K562 (cell line): Measurements from ENCODE around the gene SEPTIN6. TPM values are rescaled to one million over a fixed set of nuclear protein-coding genes. Genes with fewer than 3 reads are reported as not detected.

ENCODE experiments used
- ATAC-seq: fragments of 200-7000 bp; cut with Tn5 transposase; 3 replicates; pipeline ENCODE4 v1.9.1; 2020; ENCODE audit warnings: moderate library complexity
- BruUV-seq: library from RNA; stranded (reverse); fragments of 400-500 nt; replicated peaks from 2 replicates; lab custom pipeline; 2021; lab: Mats Ljungman, UMichigan
- CTCF ChIA-PET: fragments of 300-600 bp; formaldehyde crosslinking; extraction: SDS; loops from one replicate; lab custom pipeline; 2021; ENCODE audit warnings: low intra/inter-chr PET ratio; lab: Yijun Ruan, JAX
- POLR2A ChIA-PET: fragments of 300-600, 350-650 bp; sonication (Branson Sonifier 250); formaldehyde crosslinking; extraction: SDS; loops from one replicate; lab custom pipeline; 2021; ENCODE audit warnings: antibody characterized with exemption, inconsistent platforms; lab: Yijun Ruan, JAX
- DNase-seq, 4 experiments: peaks; one replicate each; pipeline versions ENCODE4 v3.0.0 to v3.0.0-alpha.2; 2011 to 2018; ENCODE audit warnings: low spot score in 3 of 4, mixed read lengths in 3 of 4; ENCODE audit errors: extremely low read depth in 1 of 4
- FAIRE-seq: peaks from 2 replicates; lab custom pipeline; 2011; peaks lifted over from hg19 to GRCh38; lab: Jason Lieb, UNC
- H2AFZ ChIP-seq: 2 replicates; pipeline ENCODE4 v1.6.0; 2011; ENCODE audit warnings: low read depth, low read length, control low read depth, inconsistent platforms
- H3K27ac ChIP-seq: fragments of 200-600 bp; 3 replicates; pipeline ENCODE4 v1.8.0; 2011; ENCODE audit warnings: low read depth, mild to moderate bottlenecking, control low read depth, inconsistent platforms, low read length, moderate library complexity, mixed read lengths; ENCODE audit errors: extremely low read depth
- H3K27me3 ChIP-seq, 2 experiments: fragments of 300-600 bp in 1 of 2; 2 replicates in 1 of 2; 3 replicates in 1 of 2; pipeline versions ENCODE4 v1.6.0 to v1.8.0; 2011; ENCODE audit warnings: inconsistent platforms in 2 of 2, low read length in 2 of 2, mild to moderate bottlenecking in 1 of 2, mixed read lengths in 1 of 2, moderate library complexity in 1 of 2; ENCODE audit not compliant: control insufficient read depth in 2 of 2, insufficient read depth in 2 of 2
- H3K36me3 ChIP-seq: fragments of 300-600 bp; 3 replicates; pipeline ENCODE4 v1.8.0; 2011; ENCODE audit warnings: mild to moderate bottlenecking, low read length, inconsistent platforms; ENCODE audit not compliant: control insufficient read depth, insufficient read depth
- H3K4me1 ChIP-seq, 2 experiments: fragments of 200-600 bp in 1 of 2; replicated peaks in 1 of 2; 2 replicates in 1 of 2; 3 replicates in 1 of 2; pipeline versions ENCODE4 v1.5.1 to v1.8.0; 2011; ENCODE audit warnings: inconsistent platforms in 2 of 2, low read length in 2 of 2, mild to moderate bottlenecking in 1 of 2, mixed read lengths in 1 of 2, moderate library complexity in 1 of 2; ENCODE audit not compliant: control insufficient read depth in 2 of 2, insufficient read depth in 2 of 2
- H3K4me2 ChIP-seq: 2 replicates; pipeline ENCODE4 v1.6.1; 2011; ENCODE audit warnings: low read length, control low read depth, inconsistent platforms, mixed read lengths; ENCODE audit not compliant: insufficient read depth
- H3K4me3 ChIP-seq: fragments of 200-600 bp; sonication (generic), shearing (Covaris generic); 2 replicates; pipeline ENCODE4 v1.5.1; 2016; ENCODE audit warnings: control low read depth, inconsistent platforms
- H3K79me2 ChIP-seq: fragments of 200-600 bp; 3 replicates; pipeline ENCODE4 v1.8.0; 2011; ENCODE audit warnings: low read length, inconsistent platforms; ENCODE audit not compliant: control insufficient read depth, insufficient read depth
- H3K9ac ChIP-seq, 2 experiments: 2 replicates each; pipeline versions ENCODE4 v1.6.0 to v1.6.1; 2011; ENCODE audit warnings: low read depth in 2 of 2, low read length in 2 of 2, control low read depth in 1 of 2, inconsistent platforms in 1 of 2, mild to moderate bottlenecking in 1 of 2, mixed read lengths in 1 of 2; ENCODE audit not compliant: insufficient read depth in 1 of 2
- H3K9me1 ChIP-seq: one replicate; pipeline ENCODE4 v1.6.0; 2011; ENCODE audit warnings: inconsistent platforms, mild to moderate bottlenecking, low read length, moderate library complexity; ENCODE audit not compliant: control insufficient read depth, insufficient read depth
- H3K9me3 ChIP-seq: replicated peaks from 2 replicates; pipeline ENCODE4 v1.5.1; 2011; ENCODE audit warnings: low read depth, low read length, inconsistent platforms; ENCODE audit not compliant: control insufficient read depth, insufficient read depth
- H4K20me1 ChIP-seq: replicated peaks from 2 replicates; pipeline ENCODE4 v1.6.1; 2011; ENCODE audit warnings: low read length, inconsistent platforms, mixed read lengths; ENCODE audit not compliant: control insufficient read depth, insufficient read depth
- EZH2 ChIP-seq: IDR thresholded peaks from 2 replicates; pipeline ENCODE4 v1.6.1; 2012; ENCODE audit warnings: low read depth, mild to moderate bottlenecking, inconsistent platforms, low read length, borderline replicate concordance
- IRF2 ChIP-seq: sonication (generic); formaldehyde crosslinking; IDR thresholded peaks from 2 replicates; pipeline ENCODE4 v1.8.1; 2022; ENCODE audit warnings: mild to moderate bottlenecking, missing genetic modification reagents
- L3MBTL2 ChIP-seq: fragments of 450-650 bp; IDR thresholded peaks from 2 replicates; pipeline ENCODE4 v1.6.1; 2016; ENCODE audit warnings: mild to moderate bottlenecking, moderate library complexity
- NFIX ChIP-seq: fragments of 250-450 bp; sonication (Bioruptor Pico); IDR thresholded peaks from 2 replicates; pipeline ENCODE4 v1.4.0; 2020; ENCODE audit warnings: low read depth, mild to moderate bottlenecking, moderate library complexity
- RBM39 ChIP-seq: fragments of 200-400 bp; formaldehyde crosslinking; optimal IDR thresholded peaks from 2 replicates; pipeline ENCODE3; 2018; ENCODE audit warnings: low read depth, low read length
- TAF9B ChIP-seq: fragments of 450-650 bp; IDR thresholded peaks from 2 replicates; pipeline ENCODE4 v1.6.1; 2018; ENCODE audit warnings: mild to moderate bottlenecking; ENCODE audit not compliant: partially characterized antibody
- TCF15 ChIP-seq: fragments of 250-450 bp; sonication (Bioruptor Pico); IDR thresholded peaks from 2 replicates; pipeline ENCODE4 v1.8.0; 2022; ENCODE audit warnings: moderate library complexity, mild to moderate bottlenecking, inconsistent platforms
- XRCC5 ChIP-seq: fragments of 200-400 bp; formaldehyde crosslinking; IDR thresholded peaks from 2 replicates; pipeline ENCODE4 v1.6.1; 2017; ENCODE audit warnings: low read depth, mild to moderate bottlenecking, low read length
- ZBED1 ChIP-seq: IDR thresholded peaks from 2 replicates; pipeline ENCODE4 v1.6.1; 2014
- ZFP1 ChIP-seq: fragments of 450-650 bp; formaldehyde crosslinking; IDR thresholded peaks from 2 replicates; pipeline ENCODE4 v1.4.0; 2020; ENCODE audit warnings: mild to moderate bottlenecking, mixed read lengths
- ZFX ChIP-seq: sonication (generic); formaldehyde crosslinking; IDR thresholded peaks from 2 replicates; pipeline ENCODE4 v1.8.0; 2022; ENCODE audit warnings: mild to moderate bottlenecking, missing genetic modification reagents, moderate library complexity
- WGBS: fragments of 100-300 bp; shearing (Covaris generic); methylation state at CpG from one replicate; pipeline ENCODE4 v1.1.6; 2016; ENCODE audit warnings: low coverage, mixed read lengths; ENCODE audit not compliant: insufficient coverage; ENCODE audit errors: missing lambda C conversion rate; 5-methylcytosine and 5-hydroxymethylcytosine counted together
- in situ Hi-C: fragments of 300-500 bp; cut with MboI; formaldehyde crosslinking; loops from 4 replicates; pipeline ENCODE4 v1.15.0; 2018; ENCODE audit warnings: inconsistent platforms, mixed read lengths
- intact Hi-C: fragments of 100-400 bp; cut with micrococcal nuclease; formaldehyde crosslinking; loops from 2 replicates; pipeline ENCODE4 v1.14.2; 2022
- polyA plus RNA-seq, 8 experiments: library from polyadenylated mRNA; depleted of rRNA in 4 of 8; stranded (reverse) in 5 of 8; unstranded in 3 of 8; fragments of >200 nt; fragmentation: Nextera tagmentation in 2 of 8; fragmentation: Illumina TruSeq in 1 of 8; extraction: Ambion mirVana in 2 of 8; extraction: Trizol in 1 of 8; gene quantifications; 2 replicates each; pipeline versions ENCODE4 v1.2.1 to v1.2.3, GENCODE V29; 2011 to 2014; ENCODE audit warnings: inconsistent platforms in 1 of 8, missing spikeins in 1 of 8
- total RNA-seq, 7 experiments: library from RNA; depleted of rRNA in 6 of 7; stranded (reverse); fragments of >200 nt in 6 of 7; fragmentation: Illumina TruSeq in 2 of 7; extraction: Trizol in 2 of 7; gene quantifications; 2 replicates each; pipeline versions ENCODE4 v1.2.1 to v1.2.3, GENCODE V29; 2011 to 2021; ENCODE audit warnings: low replicate concordance in 1 of 7

SEPTIN6 gene
- total and polyA plus RNA-seq, 9 of the 15 experiments (the other 6 are each of a cell fraction or from before 2014, with no cell fraction given), result 8.4 to 67.0 (median 37.8) TPM

- peak; percentile 42 for TF ChIP-seq ZFX (CRISPR knock-in tag)
- TF ChIP-seq RBM39, result no peak
- no peak for TF ChIP-seq EZH2
- no peak for TF ChIP-seq NFIX (CRISPR knock-in tag)
- no peak for TF ChIP-seq TCF15 (CRISPR knock-in tag)
- TF ChIP-seq IRF2 (CRISPR knock-in tag), result no peak
- TF ChIP-seq TAF9B, result peak; percentile 51
- TF ChIP-seq ZFP1 (CRISPR knock-in tag), result no peak
- TF ChIP-seq XRCC5, result no peak
- peak; percentile 47; the same call in 1 of the 2 replicates for TF ChIP-seq ZBED1
These were observed 1.8 kb downstream of the SEPTIN6 start (continued) for GRCh38 chrX:119690921-119691716.

- FAIRE-seq, result no peak
- intact Hi-C loops, result no loop called here
- peak; percentile 59 for TF ChIP-seq L3MBTL2
These were observed 4.1 kb downstream of the SEPTIN6 start for GRCh38 chrX:119688911-119689321.

More at GRCh38 chrX:119688911-119689321, 4.1 kb downstream of the SEPTIN6 start:
- peaks cover 84% of the 10 kb centered on the region for H3K79me2 ChIP-seq
- no peaks in the 10 kb centered on the region for H3K9me3 ChIP-seq
- H3K4me2 ChIP-seq, result no peak overlapping the region
- H3K27ac ChIP-seq, result peak overlapping the region; percentile 65
- ChIA-PET POLR2A (interaction anchor here (0.5 to 1.7 kb wide), 5 partner anchors 10 to 364 kb away, joined by 3 to 7 read pairs (median 4); no protein-coding TSS in a partner anchor), CTCF (no interaction called here)
- BruUV-seq, result no TSS peak
- H3K4me3 ChIP-seq, result no peak overlapping the region
- peak overlapping the region in 1 of 2 experiments; percentile 17; a peak in 1 of 4 replicates for H3K9ac ChIP-seq
- ATAC-seq, result no peak
- no peaks in the 10 kb centered on the region for H3K9me1 ChIP-seq
- H3K4me1 ChIP-seq, result peaks cover 21 to 45% of the 10 kb centered on the region in 2 experiments
- DNase-seq, result no peak
- H2AFZ ChIP-seq, result no peak overlapping the region
- H4K20me1 ChIP-seq, result no peaks in the 10 kb centered on the region
- no peaks in the 10 kb centered on the region for H3K27me3 ChIP-seq
- WGBS, result 50% methylated on average over 4 of the region's 4 CpGs
- in situ Hi-C loops, result no loop called here
- 0 out of 3 replicates have a peak, but pooled peaks cover 4% of the 10 kb centered on the region for H3K36me3 ChIP-seq
